K562 (cell line): ENCODE results near the gene HAUS2. TPM values are rescaled to one million over a fixed set of nuclear protein-coding genes. Genes with fewer than 3 reads are reported as not detected.

Experiments
- ARHGAP35 ChIP-seq: fragments of 450-650 bp; IDR thresholded peaks from 2 replicates; pipeline ENCODE4 v1.6.1; 2018; ENCODE audit not compliant: partially characterized antibody
- ATF6 ChIP-seq: sonication (generic); formaldehyde crosslinking; IDR thresholded peaks from 2 replicates; pipeline ENCODE4 v1.4.0; 2020; ENCODE audit warnings: mild to moderate bottlenecking, missing genetic modification reagents
- E2F6 ChIP-seq, 2 experiments: IDR thresholded peaks; 2 replicates each; pipeline ENCODE4 v1.6.1; 2011; ENCODE audit warnings: borderline replicate concordance in 1 of 2, control low read depth in 1 of 2, low read depth in 1 of 2, low read length in 1 of 2, mild to moderate bottlenecking in 1 of 2, mixed read lengths in 1 of 2, moderate library complexity in 1 of 2; ENCODE audit not compliant: insufficient read depth in 1 of 2, insufficient read length in 1 of 2, poor library complexity in 1 of 2, severe bottlenecking in 1 of 2; ENCODE audit errors: extremely low read depth in 1 of 2
- ETV6 ChIP-seq, 3 experiments: fragments of 150-350 bp in 1 of 3; sonication (generic) in 1 of 3; formaldehyde crosslinking in 1 of 3; IDR thresholded peaks; 2 replicates each; pipeline versions ENCODE4 v1.6.1 to v1.8.0; 2014 to 2022; ENCODE audit warnings: borderline replicate concordance in 2 of 3, low read depth in 2 of 3, antibody characterized with exemption in 1 of 3, low read length in 1 of 3, mild to moderate bottlenecking in 1 of 3, missing genetic modification reagents in 1 of 3
- FOXK2 ChIP-seq, 2 experiments: fragments of 450-650 bp; IDR thresholded peaks in 1 of 2; conservative IDR thresholded peaks in 1 of 2; 2 replicates each; pipeline ENCODE4 v1.6.1; 2016; ENCODE audit warnings: low read depth in 2 of 2, mild to moderate bottlenecking in 1 of 2
- GMEB1 ChIP-seq: fragments of 250-450 bp; sonication (Bioruptor Pico); IDR thresholded peaks from 2 replicates; pipeline ENCODE4 v1.4.0; 2020; ENCODE audit warnings: mild to moderate bottlenecking
- HNRNPK ChIP-seq: fragments of 200-400 bp; formaldehyde crosslinking; IDR thresholded peaks from one replicate; pipeline ENCODE4 v1.6.1; 2018; ENCODE audit warnings: mild to moderate bottlenecking, low read depth, low read length; ENCODE audit not compliant: poor library complexity, severe bottlenecking
- JUN ChIP-seq, 2 experiments: sonication (generic) in 1 of 2; formaldehyde crosslinking in 1 of 2; IDR thresholded peaks; 2 replicates each; pipeline versions ENCODE4 v1.6.1 to v1.8.0; 2012 to 2022; ENCODE audit warnings: borderline replicate concordance in 2 of 2, mild to moderate bottlenecking in 2 of 2, improper control_type of control experiment in 1 of 2, low read depth in 1 of 2, low read length in 1 of 2, missing genetic modification reagents in 1 of 2
- L3MBTL2 ChIP-seq: fragments of 450-650 bp; IDR thresholded peaks from 2 replicates; pipeline ENCODE4 v1.6.1; 2016; ENCODE audit warnings: mild to moderate bottlenecking, moderate library complexity
- MAFG ChIP-seq: fragments of 450-650 bp; conservative IDR thresholded peaks from 2 replicates; pipeline ENCODE4 v1.6.1; 2016; ENCODE audit warnings: missing genetic modification characterization, missing compliant biosample characterization
- MYNN ChIP-seq, 2 experiments: sonication (generic); formaldehyde crosslinking in 1 of 2; IDR thresholded peaks; 2 replicates each; pipeline versions ENCODE4 v1.5.0 to v1.6.1; 2016 to 2020; ENCODE audit warnings: antibody characterized with exemption in 1 of 2, missing genetic modification reagents in 1 of 2
- POLR2G ChIP-seq: fragments of 200-400 bp; formaldehyde crosslinking; IDR thresholded peaks from 2 replicates; pipeline ENCODE4 v1.6.1; 2017; ENCODE audit warnings: low read depth, mild to moderate bottlenecking, antibody characterized with exemption, low read length, moderate library complexity
- RBBP5 ChIP-seq: fragments of 200-600 bp; sonication (generic); IDR thresholded peaks from 2 replicates; pipeline ENCODE4 v1.6.1; 2012; ENCODE audit warnings: borderline replicate concordance, mild to moderate bottlenecking, low read length, control low read depth, inconsistent platforms; ENCODE audit not compliant: insufficient read depth, poor library complexity, severe bottlenecking
- SOX6 ChIP-seq: fragments of 450-650 bp; IDR thresholded peaks from 2 replicates; pipeline ENCODE4 v1.6.1; 2014; ENCODE audit warnings: mild to moderate bottlenecking
- USF1 ChIP-seq: sonication (generic); formaldehyde crosslinking; IDR thresholded peaks from 2 replicates; pipeline ENCODE4 v1.9.0; 2022; ENCODE audit warnings: mild to moderate bottlenecking, missing genetic modification reagents
- ZBTB7A ChIP-seq: IDR thresholded peaks from 2 replicates; pipeline ENCODE4 v1.6.1; 2011; ENCODE audit warnings: low read depth, mild to moderate bottlenecking, low read length, moderate library complexity, borderline replicate concordance; ENCODE audit not compliant: control insufficient read depth
- ZNF511 ChIP-seq: sonication (generic); formaldehyde crosslinking; IDR thresholded peaks from 2 replicates; pipeline ENCODE4 v1.8.0; 2022; ENCODE audit warnings: mild to moderate bottlenecking, missing genetic modification reagents
- polyA plus RNA-seq, 8 experiments: library from polyadenylated mRNA; depleted of rRNA in 4 of 8; stranded (reverse) in 5 of 8; unstranded in 3 of 8; fragments of >200 nt; fragmentation: Nextera tagmentation in 2 of 8; fragmentation: Illumina TruSeq in 1 of 8; extraction: Ambion mirVana in 2 of 8; extraction: Trizol in 1 of 8; gene quantifications; 2 replicates each; pipeline versions ENCODE4 v1.2.1 to v1.2.3, GENCODE V29; 2011 to 2014; ENCODE audit warnings: inconsistent platforms in 1 of 8, missing spikeins in 1 of 8
- total RNA-seq, 7 experiments: library from RNA; depleted of rRNA in 6 of 7; stranded (reverse); fragments of >200 nt in 6 of 7; fragmentation: Illumina TruSeq in 2 of 7; extraction: Trizol in 2 of 7; gene quantifications; 2 replicates each; pipeline versions ENCODE4 v1.2.1 to v1.2.3, GENCODE V29; 2011 to 2021; ENCODE audit warnings: low replicate concordance in 1 of 7

Gene HAUS2
- total and polyA plus RNA-seq, 9 of the 15 experiments (the other 6 are each of a cell fraction or from before 2014, with no cell fraction given), result 30.6 to 64.9 (median 54.1) TPM

GRCh38 chr15:42575188-42576039 lies 26.8 kb downstream of the HAUS2 start, which contains the start of gene STARD9 (continued):
- TF ChIP-seq E2F6 (IDR thresholded peaks at IDR 0.05; ENCODE audit: borderline replicate concordance in 1 of 2, extremely low read depth in 1 of 2, insufficient read depth in 1 of 2, insufficient read length in 1 of 2, low read depth in 1 of 2, low read length in 1 of 2, poor library complexity in 1 of 2, severe bottlenecking in 1 of 2) (peak; percentile 90 to 93), SOX6 (peak; percentile 10; the same call in 1 of the 2 replicates), POLR2G (peak; percentile 98), L3MBTL2 (peak; percentile 97), ZNF511 (peak; percentile 81), RBBP5 (peak; percentile 83), ATF6 (CRISPR knock-in tag) (peak; percentile 91; the same call in 1 of the 2 replicates), FOXK2 (conservative IDR thresholded peaks at IDR 0.05 in 1 of 2, IDR thresholded peaks at IDR 0.05 in 1 of 2; ENCODE audit: low read depth in 2 of 2) (peak; percentile 59 to 73), ARHGAP35 (no peak), JUN (IDR thresholded peaks at IDR 0.05; ENCODE audit: borderline replicate concordance, low read depth, low read length) (no peak), JUN (CRISPR knock-in tag; IDR thresholded peaks at IDR 0.05; ENCODE audit: borderline replicate concordance) (peak; percentile 82; the same call in 1 of the 2 replicates), MAFG (tag) (no peak), USF1 (CRISPR knock-in tag) (peak; percentile 74), HNRNPK (peak; percentile 30), ETV6 (IDR thresholded peaks at IDR 0.05; ENCODE audit: borderline replicate concordance in 1 of 2, low read depth in 2 of 2, low read length in 1 of 2) (no peak), ETV6 (CRISPR knock-in tag; IDR thresholded peaks at IDR 0.05; ENCODE audit: borderline replicate concordance) (0 out of 2 replicates have a peak, but pooled peaks have one; percentile 20), MYNN (IDR thresholded peaks at IDR 0.05) (peak; percentile 57; the same call in 1 of the 2 replicates), MYNN (CRISPR knock-in tag; IDR thresholded peaks at IDR 0.05) (no peak), ZBTB7A (0 out of 2 replicates have a peak, but pooled peaks have one; percentile 26), GMEB1 (CRISPR knock-in tag) (peak; percentile 32; the same call in 1 of the 2 replicates)
